WTC11 (cell line): ENCODE results near the gene TIGAR. TPM values are rescaled to one million over a fixed set of nuclear protein-coding genes. Genes with fewer than 3 reads are reported as not detected.

Experiments
- ATAC-seq: fragments of 200-7000 bp; cut with Tn5 transposase; 2 replicates; pipeline ENCODE4 v1.10.0; 2021; ENCODE audit warnings: mild to moderate bottlenecking, moderate library complexity
- CTCF ChIA-PET: fragments of 300-600 bp; sonication (Branson Sonifier 250); formaldehyde crosslinking; loops from one replicate; lab custom pipeline; 2021; ENCODE audit warnings: antibody characterized with exemption; lab: Charles Lee
- POLR2A ChIA-PET: fragments of 350-600 bp; sonication (Branson Sonifier 250); formaldehyde crosslinking; loops from one replicate; lab custom pipeline; 2021; ENCODE audit warnings: antibody characterized with exemption; lab: Charles Lee
- DNase-seq: peaks from one replicate; pipeline ENCODE4 v3.0.0; 2021; ENCODE audit warnings: low spot score
- H3K27ac Mint-ChIP-seq: 2 replicates; pipeline ENCODE4 v1.8.0; 2021; ENCODE audit warnings: mixed read lengths
- H3K27me3 Mint-ChIP-seq: 2 replicates; pipeline ENCODE4 v1.8.0; 2021; ENCODE audit warnings: low read depth, mild to moderate bottlenecking, moderate library complexity, mixed read lengths
- H3K36me3 Mint-ChIP-seq: 2 replicates; pipeline ENCODE4 v1.8.0; 2021; ENCODE audit warnings: mixed read lengths
- H3K4me1 Mint-ChIP-seq: 2 replicates; pipeline ENCODE4 v1.8.0; 2022; ENCODE audit warnings: mixed read lengths
- H3K4me3 Mint-ChIP-seq: 2 replicates; pipeline ENCODE4 v1.8.0; 2021; ENCODE audit warnings: mild to moderate bottlenecking, moderate library complexity, mixed read lengths
- H3K9me3 Mint-ChIP-seq: 2 replicates; pipeline ENCODE4 v1.8.0; 2021; ENCODE audit warnings: mixed read lengths
- HMGA2 ChIP-seq: fragments of 250-450 bp; sonication (Bioruptor Pico); IDR thresholded peaks from 2 replicates; pipeline ENCODE4 v1.4.0; 2021; ENCODE audit warnings: mild to moderate bottlenecking, moderate library complexity
- HMGXB4 ChIP-seq: sonication (generic); formaldehyde crosslinking; IDR thresholded peaks from 2 replicates; pipeline ENCODE4 v1.8.1; 2023; ENCODE audit warnings: mild to moderate bottlenecking, moderate library complexity, missing genetic modification reagents
- JAZF1 ChIP-seq: fragments of 250-450 bp; sonication (Bioruptor Pico); IDR thresholded peaks from 2 replicates; pipeline ENCODE4 v1.9.0; 2021; ENCODE audit warnings: moderate library complexity, mild to moderate bottlenecking, inconsistent platforms
- KAT7 ChIP-seq: sonication (generic); formaldehyde crosslinking; IDR thresholded peaks from 2 replicates; pipeline ENCODE4 v1.8.1; 2023; ENCODE audit warnings: missing genetic modification reagents, mild to moderate bottlenecking, borderline replicate concordance
- NR1H2 ChIP-seq: sonication (generic); formaldehyde crosslinking; IDR thresholded peaks from 2 replicates; pipeline ENCODE4 v1.9.0; 2021; ENCODE audit warnings: mild to moderate bottlenecking, moderate library complexity, missing genetic modification reagents
- SMAD3 ChIP-seq: sonication (generic); formaldehyde crosslinking; IDR thresholded peaks from 2 replicates; pipeline ENCODE4 v1.8.0; 2022; ENCODE audit warnings: missing genetic modification reagents, mild to moderate bottlenecking, borderline replicate concordance
- TCF7 ChIP-seq: sonication (generic); formaldehyde crosslinking; IDR thresholded peaks from 2 replicates; pipeline ENCODE4 v1.8.0; 2022; ENCODE audit warnings: mild to moderate bottlenecking, low read depth, missing genetic modification reagents, moderate library complexity
- TP53 ChIP-seq: sonication (generic); formaldehyde crosslinking; IDR thresholded peaks from 2 replicates; pipeline ENCODE4 v1.8.1; 2023; ENCODE audit warnings: mild to moderate bottlenecking, missing genetic modification reagents
- USF2 ChIP-seq: sonication (generic); formaldehyde crosslinking; IDR thresholded peaks from 2 replicates; pipeline ENCODE4 v1.8.1; 2023; ENCODE audit warnings: mild to moderate bottlenecking, missing genetic modification reagents, moderate library complexity
- ZNF423 ChIP-seq: fragments of 250-450 bp; sonication (Bioruptor Pico); IDR thresholded peaks from 2 replicates; pipeline ENCODE4 v2.1.2; 2022; ENCODE audit warnings: mild to moderate bottlenecking, moderate library complexity
- ZNF425 ChIP-seq: fragments of 250-450 bp; sonication (Bioruptor Pico); conservative IDR thresholded peaks from 2 replicates; pipeline ENCODE4 v1.9.0; 2021; ENCODE audit warnings: mild to moderate bottlenecking
- total RNA-seq: library from RNA; stranded (reverse); gene quantifications from 3 replicates; pipeline ENCODE4 v1.2.3, GENCODE V29; 2021
- TF ChIP-seq, protein P1 (sequence below): sonication (generic); formaldehyde crosslinking; conservative IDR thresholded peaks from 2 replicates; pipeline ENCODE4 v1.8.1; 2023; ENCODE audit warnings: mild to moderate bottlenecking, low read depth, missing genetic modification reagents, moderate library complexity
- TF ChIP-seq, protein P2 (sequence below): sonication (generic); formaldehyde crosslinking; IDR thresholded peaks from 2 replicates; pipeline ENCODE4 v1.8.0; 2022; ENCODE audit warnings: mild to moderate bottlenecking, missing genetic modification reagents
- TF ChIP-seq, protein P3 (sequence below): sonication (generic); formaldehyde crosslinking; IDR thresholded peaks from 2 replicates; pipeline ENCODE4 v1.8.1; 2023; ENCODE audit warnings: mild to moderate bottlenecking, missing genetic modification reagents

TIGAR gene
- total RNA-seq, 1 experiment from 2014 or later = 26.7 TPM

DNA sequence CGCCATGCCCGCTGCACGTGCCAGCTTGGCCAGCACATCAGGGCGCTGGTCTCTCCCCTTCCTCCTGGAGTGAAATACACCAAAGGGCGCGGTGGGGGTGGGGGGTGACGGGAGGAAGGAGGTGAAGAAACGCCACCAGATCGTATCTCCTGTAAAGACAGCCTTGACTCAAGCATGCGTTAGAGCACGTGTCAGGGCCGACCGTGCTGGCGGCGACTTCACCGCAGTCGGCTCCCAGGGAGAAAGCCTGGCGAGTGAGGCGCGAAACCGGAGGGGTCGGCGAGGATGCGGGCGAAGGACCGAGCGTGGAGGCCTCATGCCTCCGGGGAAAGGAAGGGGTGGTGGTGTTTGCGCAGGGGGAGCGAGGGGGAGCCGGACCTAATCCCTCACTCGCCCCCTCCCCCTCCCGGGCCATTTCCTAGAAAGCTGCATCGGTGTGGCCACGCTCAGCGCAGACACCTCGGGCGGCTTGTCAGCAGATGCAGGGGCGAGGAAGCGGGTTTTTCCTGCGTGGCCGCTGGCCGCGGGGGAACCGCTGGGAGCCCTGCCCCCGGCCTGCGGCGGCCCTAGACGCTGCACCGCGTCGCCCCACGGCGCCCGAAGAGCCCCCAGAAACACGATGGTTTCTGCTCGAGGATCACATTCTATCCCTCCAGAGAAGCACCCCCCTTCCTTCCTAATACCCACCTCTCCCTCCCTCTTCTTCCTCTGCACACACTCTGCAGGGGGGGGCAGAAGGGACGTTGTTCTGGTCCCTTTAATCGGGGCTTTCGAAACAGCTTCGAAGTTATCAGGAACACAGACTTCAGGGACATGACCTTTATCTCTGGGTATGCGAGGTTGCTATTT is 48.4 kb upstream of the TIGAR start (continued):
- TF ChIP-seq, protein P1, sequence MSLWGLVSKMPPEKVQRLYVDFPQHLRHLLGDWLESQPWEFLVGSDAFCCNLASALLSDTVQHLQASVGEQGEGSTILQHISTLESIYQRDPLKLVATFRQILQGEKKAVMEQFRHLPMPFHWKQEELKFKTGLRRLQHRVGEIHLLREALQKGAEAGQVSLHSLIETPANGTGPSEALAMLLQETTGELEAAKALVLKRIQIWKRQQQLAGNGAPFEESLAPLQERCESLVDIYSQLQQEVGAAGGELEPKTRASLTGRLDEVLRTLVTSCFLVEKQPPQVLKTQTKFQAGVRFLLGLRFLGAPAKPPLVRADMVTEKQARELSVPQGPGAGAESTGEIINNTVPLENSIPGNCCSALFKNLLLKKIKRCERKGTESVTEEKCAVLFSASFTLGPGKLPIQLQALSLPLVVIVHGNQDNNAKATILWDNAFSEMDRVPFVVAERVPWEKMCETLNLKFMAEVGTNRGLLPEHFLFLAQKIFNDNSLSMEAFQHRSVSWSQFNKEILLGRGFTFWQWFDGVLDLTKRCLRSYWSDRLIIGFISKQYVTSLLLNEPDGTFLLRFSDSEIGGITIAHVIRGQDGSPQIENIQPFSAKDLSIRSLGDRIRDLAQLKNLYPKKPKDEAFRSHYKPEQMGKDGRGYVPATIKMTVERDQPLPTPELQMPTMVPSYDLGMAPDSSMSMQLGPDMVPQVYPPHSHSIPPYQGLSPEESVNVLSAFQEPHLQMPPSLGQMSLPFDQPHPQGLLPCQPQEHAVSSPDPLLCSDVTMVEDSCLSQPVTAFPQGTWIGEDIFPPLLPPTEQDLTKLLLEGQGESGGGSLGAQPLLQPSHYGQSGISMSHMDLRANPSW (CRISPR knock-in tag) = no peak
- TF ChIP-seq USF2 (CRISPR knock-in tag) (peak; percentile 24; the same call in 1 of the 2 replicates), HMGXB4 (0 out of 2 replicates have a peak, but pooled peaks have one; percentile 31), KAT7 (CRISPR knock-in tag) (0 out of 2 replicates have a peak, but pooled peaks have one; percentile 70), JAZF1 (no peak), TCF7 (CRISPR knock-in tag) (peak; percentile 93; the same call in 1 of the 2 replicates), NR1H2 (CRISPR knock-in tag) (peak; percentile 90), ZNF423 (CRISPR knock-in tag) (peak; percentile 47; the same call in 1 of the 2 replicates), SMAD3 (CRISPR knock-in tag) (peak; percentile 99), TP53 (CRISPR knock-in tag) (peak; percentile 94)
- TF ChIP-seq, protein P2, sequence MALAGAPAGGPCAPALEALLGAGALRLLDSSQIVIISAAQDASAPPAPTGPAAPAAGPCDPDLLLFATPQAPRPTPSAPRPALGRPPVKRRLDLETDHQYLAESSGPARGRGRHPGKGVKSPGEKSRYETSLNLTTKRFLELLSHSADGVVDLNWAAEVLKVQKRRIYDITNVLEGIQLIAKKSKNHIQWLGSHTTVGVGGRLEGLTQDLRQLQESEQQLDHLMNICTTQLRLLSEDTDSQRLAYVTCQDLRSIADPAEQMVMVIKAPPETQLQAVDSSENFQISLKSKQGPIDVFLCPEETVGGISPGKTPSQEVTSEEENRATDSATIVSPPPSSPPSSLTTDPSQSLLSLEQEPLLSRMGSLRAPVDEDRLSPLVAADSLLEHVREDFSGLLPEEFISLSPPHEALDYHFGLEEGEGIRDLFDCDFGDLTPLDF (CRISPR knock-in tag) = peak; percentile 86
- TF ChIP-seq, protein P3, sequence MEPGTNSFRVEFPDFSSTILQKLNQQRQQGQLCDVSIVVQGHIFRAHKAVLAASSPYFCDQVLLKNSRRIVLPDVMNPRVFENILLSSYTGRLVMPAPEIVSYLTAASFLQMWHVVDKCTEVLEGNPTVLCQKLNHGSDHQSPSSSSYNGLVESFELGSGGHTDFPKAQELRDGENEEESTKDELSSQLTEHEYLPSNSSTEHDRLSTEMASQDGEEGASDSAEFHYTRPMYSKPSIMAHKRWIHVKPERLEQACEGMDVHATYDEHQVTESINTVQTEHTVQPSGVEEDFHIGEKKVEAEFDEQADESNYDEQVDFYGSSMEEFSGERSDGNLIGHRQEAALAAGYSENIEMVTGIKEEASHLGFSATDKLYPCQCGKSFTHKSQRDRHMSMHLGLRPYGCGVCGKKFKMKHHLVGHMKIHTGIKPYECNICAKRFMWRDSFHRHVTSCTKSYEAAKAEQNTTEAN (CRISPR knock-in tag) = peak; percentile 93

DNA sequence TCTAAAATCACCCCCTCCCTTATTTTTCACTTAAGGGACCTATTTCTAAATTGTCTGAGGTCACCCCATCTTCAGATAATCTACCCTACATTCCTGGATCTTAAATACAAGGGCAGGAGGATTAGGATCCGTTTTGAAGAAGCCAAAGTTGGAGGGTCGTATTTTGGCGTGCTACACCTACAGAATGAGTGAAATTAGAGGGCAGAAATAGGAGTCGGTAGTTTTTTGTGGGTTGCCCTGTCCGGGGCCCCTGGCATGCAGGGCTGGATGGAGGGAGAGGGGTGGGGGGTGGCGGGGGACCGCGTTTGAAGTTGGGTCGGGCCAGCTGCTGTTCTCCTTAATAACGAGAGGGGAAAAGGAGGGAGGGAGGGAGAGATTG is 47.8 kb upstream of the TIGAR start:
- Mint-ChIP-seq H3K27ac (peak overlapping the region; percentile 94), H3K36me3 (peaks cover 31% of the 10 kb centered on the region), H3K4me3 (peak overlapping the region; percentile 91), H3K4me1 (peaks cover 38% of the 10 kb centered on the region), H3K9me3 (no peaks in the 10 kb centered on the region), H3K27me3 (peaks cover 15% of the 10 kb centered on the region)
- no peak for DNase-seq
- TF ChIP-seq ZNF425 (CRISPR knock-in tag) = no peak
- TF ChIP-seq, protein P2 (CRISPR knock-in tag) = 0 out of 2 replicates have a peak, but pooled peaks have one; percentile 13
- no peak for TF ChIP-seq HMGA2 (CRISPR knock-in tag)
- POLR2A ChIA-PET = interaction anchor here (0.6 to 4.3 kb wide), 16 partner anchors 12 to 1228 kb away, joined by 3 to 45 read pairs (median 4); no protein-coding TSS in a partner anchor
- ATAC-seq = no peak
- CTCF ChIA-PET = interaction anchor here (0.7 to 3.7 kb wide), 10 partner anchors 9 to 309 kb away, joined by 3 to 22 read pairs (median 6); no protein-coding TSS in a partner anchor
